H9 (cell line): ENCODE measurements around the gene DCUN1D4. TPM values are rescaled to one million over a fixed set of nuclear protein-coding genes. Genes with fewer than 3 reads are reported as not detected.

Experiments
- DNase-seq: peaks from one replicate; pipeline ENCODE4 v3.0.0-alpha.2; 2017
- H2AFZ ChIP-seq: one replicate; pipeline ENCODE4 v1.6.1; 2013; ENCODE audit warnings: mild to moderate bottlenecking, low read length, control low read depth, moderate library complexity
- H2AK5ac ChIP-seq: 2 replicates; pipeline ENCODE4 v1.6.1; 2013; ENCODE audit warnings: low read length, control low read depth, mixed read lengths; ENCODE audit not compliant: insufficient read length
- H2BK120ac ChIP-seq: one replicate; pipeline ENCODE4 v1.6.1; 2013; ENCODE audit warnings: low read depth, mild to moderate bottlenecking, low read length, control low read depth, inconsistent platforms; ENCODE audit not compliant: poor library complexity, severe bottlenecking
- H2BK12ac ChIP-seq: 2 replicates; pipeline ENCODE4 v1.6.1; 2013; ENCODE audit warnings: low read length, control low read depth, mixed read lengths, low read depth; ENCODE audit not compliant: insufficient read length
- H2BK15ac ChIP-seq: 2 replicates; pipeline ENCODE4 v1.6.1; 2013; ENCODE audit warnings: low read depth, low read length, control low read depth
- H2BK20ac ChIP-seq: one replicate; pipeline ENCODE4 v1.6.1; 2013; ENCODE audit warnings: low read depth, mild to moderate bottlenecking, low read length, control low read depth, inconsistent platforms; ENCODE audit not compliant: poor library complexity, severe bottlenecking
- H2BK5ac ChIP-seq: 2 replicates; pipeline ENCODE4 v1.6.1; 2013; ENCODE audit warnings: low read length, control low read depth, mixed read lengths; ENCODE audit not compliant: insufficient read length
- H3K14ac ChIP-seq: 2 replicates; pipeline ENCODE4 v1.6.1; 2013; ENCODE audit warnings: low read length, control low read depth; ENCODE audit not compliant: insufficient read depth
- H3K18ac ChIP-seq: 2 replicates; pipeline ENCODE4 v1.6.1; 2013; ENCODE audit warnings: low read depth, mild to moderate bottlenecking, mixed read lengths, low read length, control low read depth; ENCODE audit not compliant: insufficient read length
- H3K23ac ChIP-seq: 2 replicates; pipeline ENCODE4 v1.6.1; 2013; ENCODE audit warnings: low read length, control low read depth, mixed read lengths, low read depth; ENCODE audit not compliant: insufficient read length
- H3K23me2 ChIP-seq: 2 replicates; pipeline ENCODE4 v1.6.1; 2013; ENCODE audit warnings: low read depth, mild to moderate bottlenecking, mixed read lengths, low read length, control low read depth; ENCODE audit not compliant: insufficient read length, poor library complexity, severe bottlenecking
- H3K27ac ChIP-seq: 2 replicates; pipeline ENCODE4 v1.5.1; 2013; ENCODE audit warnings: low read length, control low read depth, mixed read lengths, low read depth; ENCODE audit not compliant: insufficient read length
- H3K27me3 ChIP-seq: 2 replicates; pipeline ENCODE4 v1.6.1; 2013; ENCODE audit warnings: low read length, control low read depth, inconsistent platforms; ENCODE audit not compliant: insufficient read depth
- H3K4ac ChIP-seq: 2 replicates; pipeline ENCODE4 v1.6.1; 2013; ENCODE audit warnings: low read depth, mild to moderate bottlenecking, control low read depth, inconsistent platforms, low read length, moderate library complexity
- H3K4me1 ChIP-seq: 2 replicates; pipeline ENCODE4 v1.6.1; 2013; ENCODE audit warnings: low read length, control low read depth, inconsistent platforms; ENCODE audit not compliant: insufficient read depth
- H3K4me2 ChIP-seq: 2 replicates; pipeline ENCODE4 v1.6.1; 2013; ENCODE audit warnings: low read length, control low read depth, mixed read lengths; ENCODE audit not compliant: insufficient read length, insufficient read depth
- H3K56ac ChIP-seq: 2 replicates; pipeline ENCODE4 v1.6.1; 2013; ENCODE audit warnings: low read depth, mild to moderate bottlenecking, mixed read lengths, low read length, control low read depth; ENCODE audit not compliant: insufficient read length
- H3K79me1 ChIP-seq: 2 replicates; pipeline ENCODE4 v1.6.1; 2013; ENCODE audit warnings: low read depth, mild to moderate bottlenecking, moderate library complexity, low read length, control low read depth, inconsistent platforms; ENCODE audit not compliant: insufficient read depth, poor library complexity, severe bottlenecking
- H3K79me2 ChIP-seq: 2 replicates; pipeline ENCODE4 v1.6.1; 2013; ENCODE audit warnings: low read length, control low read depth, inconsistent platforms; ENCODE audit not compliant: insufficient read depth
- H3K9ac ChIP-seq: 2 replicates; pipeline ENCODE4 v1.6.1; 2013; ENCODE audit warnings: low read length, control low read depth, mixed read lengths; ENCODE audit not compliant: insufficient read length; ENCODE audit errors: extremely low read depth
- H3K9me3 ChIP-seq: one replicate; pipeline ENCODE4 v1.6.1; 2013; ENCODE audit warnings: low read depth, low read length, inconsistent platforms; ENCODE audit not compliant: control insufficient read depth
- H3T11ph ChIP-seq: one replicate; pipeline ENCODE4 v1.6.1; 2013; ENCODE audit warnings: mild to moderate bottlenecking, low read length, control low read depth, inconsistent platforms
- H4K20me1 ChIP-seq: one replicate; pipeline ENCODE4 v1.6.1; 2013; ENCODE audit not compliant: control insufficient read depth, insufficient read length, insufficient read depth
- H4K5ac ChIP-seq: 2 replicates; pipeline ENCODE4 v1.6.1; 2013; ENCODE audit warnings: low read depth, mild to moderate bottlenecking, mixed read lengths, low read length, control low read depth; ENCODE audit not compliant: insufficient read length
- H4K8ac ChIP-seq: replicated peaks from 2 replicates; pipeline ENCODE4 v1.6.1; 2013; ENCODE audit warnings: low read length, control low read depth, mixed read lengths, low read depth; ENCODE audit not compliant: insufficient read length
- H4K91ac ChIP-seq: 2 replicates; pipeline ENCODE4 v1.6.1; 2013; ENCODE audit warnings: low read depth, mild to moderate bottlenecking, moderate library complexity, mixed read lengths, low read length, control low read depth; ENCODE audit not compliant: insufficient read length
- H3K27ac Mint-ChIP-seq, 3 experiments: 2 replicates in 2 of 3; 3 replicates in 1 of 3; pipeline ENCODE4 v1.8.0; 2020 to 2021; ENCODE audit warnings: mixed read lengths in 3 of 3, mild to moderate bottlenecking in 1 of 3, moderate library complexity in 1 of 3
- H3K27me3 Mint-ChIP-seq: 2 replicates; pipeline ENCODE4 v1.8.0; 2021; ENCODE audit warnings: low read depth, mild to moderate bottlenecking, moderate library complexity, mixed read lengths
- H3K36me3 Mint-ChIP-seq, 3 experiments: 2 replicates in 2 of 3; 3 replicates in 1 of 3; pipeline ENCODE4 v1.8.0; 2020 to 2021; ENCODE audit warnings: low read depth in 3 of 3, mixed read lengths in 3 of 3; ENCODE audit not compliant: insufficient read depth in 1 of 3
- H3K4me1 Mint-ChIP-seq, 2 experiments: 2 replicates each; pipeline ENCODE4 v1.8.0; 2020; ENCODE audit warnings: mixed read lengths in 2 of 2
- H3K4me3 Mint-ChIP-seq, 2 experiments: 2 replicates in 1 of 2; 3 replicates in 1 of 2; pipeline ENCODE4 v1.8.0; 2020 to 2021; ENCODE audit warnings: mild to moderate bottlenecking in 2 of 2, mixed read lengths in 2 of 2, moderate library complexity in 1 of 2
- H3K9me3 Mint-ChIP-seq, 2 experiments: 2 replicates in 1 of 2; 3 replicates in 1 of 2; pipeline ENCODE4 v1.8.0; 2020; ENCODE audit warnings: mild to moderate bottlenecking in 2 of 2, mixed read lengths in 2 of 2, moderate library complexity in 1 of 2
- WGBS: extraction: QIAGEN DNeasy Blood & Tissue Kit; methylation state at CpG from one replicate; pipeline ENCODE4 v1.1.7; 2013; ENCODE audit warnings: missing lambda C conversion rate, low lambda C conversion rate, mixed read lengths; ENCODE audit not compliant: insufficient read length; ENCODE audit errors: extremely low coverage; 5-methylcytosine and 5-hydroxymethylcytosine counted together
- total RNA-seq: library from RNA; stranded (reverse); gene quantifications from 2 replicates; pipeline ENCODE4 v1.2.1, GENCODE V29; 2021
- TF ChIP-seq, protein P1 (sequence below): fragments of 200-600 bp; sonication (generic); conservative IDR thresholded peaks from 3 replicates; pipeline ENCODE4 v1.8.0; 2021; ENCODE audit warnings: antibody characterized with exemption, mild to moderate bottlenecking

The DCUN1D4 gene
- total RNA-seq, 1 experiment from 2014 or later: 46.7 TPM

DNA sequence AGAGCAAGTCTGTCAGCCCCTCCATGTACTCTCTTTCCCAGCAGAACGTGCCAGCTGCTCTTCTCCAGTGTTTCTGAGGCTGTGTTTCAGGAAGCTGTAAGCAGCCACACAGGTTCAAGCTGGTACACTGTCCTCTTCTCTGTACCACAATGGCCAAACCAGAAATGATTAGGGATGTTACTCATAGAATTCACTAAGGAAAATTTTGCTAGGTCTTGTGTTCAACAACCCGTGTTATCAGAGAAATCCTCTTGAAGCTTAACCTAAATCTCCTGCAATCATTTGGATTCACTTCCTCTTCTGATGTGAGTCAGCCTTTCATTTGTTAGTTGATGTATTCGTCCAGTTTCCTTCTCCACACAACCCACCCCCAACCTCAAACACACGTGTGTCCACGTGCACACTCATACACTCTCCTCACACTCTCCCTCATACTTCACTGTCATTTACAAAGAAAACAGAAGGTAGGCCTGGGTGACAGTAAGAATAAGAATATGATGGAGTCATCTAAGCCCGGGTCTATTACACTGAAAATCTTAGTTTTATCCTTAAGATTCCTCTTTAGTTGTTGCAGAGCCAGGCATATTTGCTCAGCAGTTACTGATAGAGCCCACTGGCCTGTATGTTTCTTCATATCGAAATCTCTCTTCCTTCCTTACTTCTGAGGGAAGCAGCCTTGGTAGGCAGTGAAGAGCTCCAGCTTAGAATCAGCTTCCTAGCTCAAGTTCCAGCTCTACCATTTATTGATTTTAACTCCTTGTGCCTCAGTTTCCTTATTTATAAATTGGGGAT lies 63.4 kb downstream of the DCUN1D4 start:
- Histone ChIP-seq H4K91ac (no peak overlapping the region), H3K79me2 (no peaks in the 10 kb centered on the region), H2BK5ac (no peak overlapping the region), H2AFZ (no peak overlapping the region), H3K23ac (no peak overlapping the region), H3K9ac (no peak overlapping the region), H3K27ac (no peak overlapping the region), H2BK20ac (no peak overlapping the region), H4K5ac (no peak overlapping the region), H3K79me1 (no peaks in the 10 kb centered on the region), H3T11ph (no peak overlapping the region), H3K18ac (no peak overlapping the region), H3K4me2 (no peak overlapping the region), H3K4ac (no peak overlapping the region), H3K14ac (no peak overlapping the region), H2AK5ac (no peak overlapping the region), H2BK120ac (no peak overlapping the region), H2BK12ac (no peak overlapping the region), H3K27me3 (no peaks in the 10 kb centered on the region), H4K8ac (no peak overlapping the region), H4K20me1 (no peaks in the 10 kb centered on the region), H3K4me1 (no peaks in the 10 kb centered on the region), H2BK15ac (no peak overlapping the region), H3K23me2 (no peaks in the 10 kb centered on the region), H3K56ac (no peak overlapping the region), H3K9me3 (no peaks in the 10 kb centered on the region)
- Mint-ChIP-seq H3K36me3 (peaks cover 21 to 52% (median 48%) of the 10 kb centered on the region in 3 experiments; a peak in 6 of 7 replicates), H3K9me3 (no peaks in the 10 kb centered on the region), H3K4me1 (no peaks in the 10 kb centered on the region), H3K27ac (peak overlapping the region in 1 of 3 experiments; percentile 12; a peak in 1 of 7 replicates), H3K27me3 (no peaks in the 10 kb centered on the region), H3K4me3 (no peak overlapping the region)
- no CpG with 5 or more reads among the region's 7 CpGs for WGBS
- TF ChIP-seq, protein P1, sequence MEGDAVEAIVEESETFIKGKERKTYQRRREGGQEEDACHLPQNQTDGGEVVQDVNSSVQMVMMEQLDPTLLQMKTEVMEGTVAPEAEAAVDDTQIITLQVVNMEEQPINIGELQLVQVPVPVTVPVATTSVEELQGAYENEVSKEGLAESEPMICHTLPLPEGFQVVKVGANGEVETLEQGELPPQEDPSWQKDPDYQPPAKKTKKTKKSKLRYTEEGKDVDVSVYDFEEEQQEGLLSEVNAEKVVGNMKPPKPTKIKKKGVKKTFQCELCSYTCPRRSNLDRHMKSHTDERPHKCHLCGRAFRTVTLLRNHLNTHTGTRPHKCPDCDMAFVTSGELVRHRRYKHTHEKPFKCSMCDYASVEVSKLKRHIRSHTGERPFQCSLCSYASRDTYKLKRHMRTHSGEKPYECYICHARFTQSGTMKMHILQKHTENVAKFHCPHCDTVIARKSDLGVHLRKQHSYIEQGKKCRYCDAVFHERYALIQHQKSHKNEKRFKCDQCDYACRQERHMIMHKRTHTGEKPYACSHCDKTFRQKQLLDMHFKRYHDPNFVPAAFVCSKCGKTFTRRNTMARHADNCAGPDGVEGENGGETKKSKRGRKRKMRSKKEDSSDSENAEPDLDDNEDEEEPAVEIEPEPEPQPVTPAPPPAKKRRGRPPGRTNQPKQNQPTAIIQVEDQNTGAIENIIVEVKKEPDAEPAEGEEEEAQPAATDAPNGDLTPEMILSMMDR: no peak
- DNase-seq: no peak
